Activated CD4-positive, alpha-beta memory T cell treated with anti-CD3 and anti-CD28 coated beads, Interleukin-2, amount 10 ng/mL, durations not matched to agents 7 days and 5 days (primary cell): ENCODE data around the gene FHOD3. TPM values are rescaled to one million over a fixed set of nuclear protein-coding genes. Genes with fewer than 3 reads are reported as not detected.

Experiments
- CTCF ChIA-PET: fragments of 350-600 bp; sonication (Branson Sonifier 250); formaldehyde crosslinking; loops from one replicate; lab custom pipeline; 2021; ENCODE audit warnings: antibody characterized with exemption, inconsistent platforms; lab: Charles Lee
- POLR2A ChIA-PET: fragments of 350-600 bp; sonication (Branson Sonifier 250); formaldehyde crosslinking; loops from one replicate; lab custom pipeline; 2021; ENCODE audit warnings: antibody characterized with exemption; lab: Charles Lee
- DNase-seq: peaks from one replicate; pipeline ENCODE4 v3.0.0-alpha.2; 2020
- H3K27ac Mint-ChIP-seq: one replicate; pipeline ENCODE4 v1.8.0; 2021; ENCODE audit warnings: mild to moderate bottlenecking, mixed read lengths
- H3K27me3 Mint-ChIP-seq: one replicate; pipeline ENCODE4 v1.8.0; 2021; ENCODE audit warnings: mixed read lengths
- H3K36me3 Mint-ChIP-seq: one replicate; pipeline ENCODE4 v1.8.0; 2021; ENCODE audit warnings: low read depth, mixed read lengths
- H3K4me1 Mint-ChIP-seq: one replicate; pipeline ENCODE4 v1.8.0; 2021; ENCODE audit warnings: mixed read lengths
- H3K4me3 Mint-ChIP-seq: one replicate; pipeline ENCODE4 v1.8.0; 2021; ENCODE audit warnings: mild to moderate bottlenecking, mixed read lengths
- H3K9me3 Mint-ChIP-seq: one replicate; pipeline ENCODE4 v1.8.0; 2021; ENCODE audit warnings: mixed read lengths
- total RNA-seq, 2 experiments: library from RNA; stranded (reverse); gene quantifications; one replicate each; pipeline ENCODE4 v1.2.3, GENCODE V29; 2021

The FHOD3 gene
- total RNA-seq, 2 experiments from 2014 or later, result not detected

- ChIA-PET POLR2A (no interaction called here), CTCF (no interaction called here)
- no peaks in the 10 kb centered on the region for H3K36me3 Mint-ChIP-seq
- H3K9me3 Mint-ChIP-seq, result no peaks in the 10 kb centered on the region
- H3K27me3 Mint-ChIP-seq, result peaks cover 4% of the 10 kb centered on the region
- no peak overlapping the region for H3K27ac Mint-ChIP-seq
- H3K4me3 Mint-ChIP-seq, result no peak overlapping the region
- H3K4me1 Mint-ChIP-seq, result no peaks in the 10 kb centered on the region
- DNase-seq, result no peak
Observed at GRCh38 chr18:36627637-36628036, 330.1 kb downstream of the FHOD3 start.

DNA sequence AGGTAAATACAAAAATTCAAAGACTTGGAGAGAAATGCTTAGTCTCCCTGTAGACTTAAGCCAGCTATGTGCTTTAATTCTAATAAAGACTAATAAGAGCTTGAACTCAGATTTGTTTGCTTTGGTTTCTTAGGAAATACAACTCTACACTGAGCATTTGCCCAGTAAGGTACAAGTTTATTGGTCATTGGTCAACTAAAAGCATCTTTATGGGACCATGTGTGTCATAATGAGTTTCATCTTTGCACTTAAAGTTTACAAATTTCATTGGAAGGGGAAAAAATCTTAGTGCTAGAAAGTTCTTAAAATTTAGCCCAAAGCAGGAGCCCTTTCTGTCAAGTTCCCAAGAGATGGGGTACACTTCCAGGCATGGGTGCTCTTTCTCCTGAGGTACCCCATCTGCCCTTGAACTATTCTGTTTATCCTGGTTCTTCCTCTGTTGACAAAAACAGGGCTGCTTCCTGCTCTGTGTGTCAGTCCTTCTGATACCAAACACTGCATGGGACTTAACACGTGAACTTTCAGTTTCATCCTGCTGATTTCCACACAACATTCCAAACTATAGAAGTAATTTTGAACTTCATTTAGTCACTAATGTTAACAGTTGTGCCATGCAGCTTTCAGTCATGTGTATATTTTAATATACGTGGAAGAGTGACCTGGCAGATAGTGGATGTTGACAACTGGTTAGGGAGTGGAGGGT is 331.1 kb downstream of the FHOD3 start:
- Mint-ChIP-seq H3K36me3 (no peaks in the 10 kb centered on the region), H3K4me1 (no peaks in the 10 kb centered on the region), H3K9me3 (no peaks in the 10 kb centered on the region), H3K27me3 (peaks cover 5% of the 10 kb centered on the region), H3K4me3 (no peak overlapping the region), H3K27ac (no peak overlapping the region)
- no peak for DNase-seq
- POLR2A ChIA-PET, result no interaction called here
- CTCF ChIA-PET, result no interaction called here

- Mint-ChIP-seq H3K27me3 (peaks cover 9% of the 10 kb centered on the region), H3K27ac (no peak overlapping the region), H3K4me1 (no peaks in the 10 kb centered on the region), H3K9me3 (no peaks in the 10 kb centered on the region), H3K36me3 (no peaks in the 10 kb centered on the region), H3K4me3 (no peak overlapping the region)
- ChIA-PET POLR2A (no interaction called here), CTCF (no interaction called here)
- DNase-seq, result no peak
Observed at GRCh38 chr18:36629138-36629530, 331.6 kb downstream of the FHOD3 start.

- POLR2A ChIA-PET, result no interaction called here
- CTCF ChIA-PET, result no interaction called here
- Mint-ChIP-seq H3K36me3 (no peaks in the 10 kb centered on the region), H3K4me3 (no peak overlapping the region), H3K4me1 (no peaks in the 10 kb centered on the region), H3K9me3 (no peaks in the 10 kb centered on the region), H3K27ac (no peak overlapping the region), H3K27me3 (peaks cover 11% of the 10 kb centered on the region)
- DNase-seq, result no peak
Observed at GRCh38 chr18:36629836-36630235, 332.3 kb downstream of the FHOD3 start.

GRCh38 chr18:36630917-36631316 is 333.4 kb downstream of the FHOD3 start:
- Mint-ChIP-seq H3K27ac (no peak overlapping the region), H3K27me3 (peaks cover 12% of the 10 kb centered on the region), H3K9me3 (no peaks in the 10 kb centered on the region), H3K4me3 (no peak overlapping the region), H3K4me1 (no peaks in the 10 kb centered on the region), H3K36me3 (no peaks in the 10 kb centered on the region)
- ChIA-PET CTCF (no interaction called here), POLR2A (no interaction called here)
- DNase-seq, result no peak

DNA sequence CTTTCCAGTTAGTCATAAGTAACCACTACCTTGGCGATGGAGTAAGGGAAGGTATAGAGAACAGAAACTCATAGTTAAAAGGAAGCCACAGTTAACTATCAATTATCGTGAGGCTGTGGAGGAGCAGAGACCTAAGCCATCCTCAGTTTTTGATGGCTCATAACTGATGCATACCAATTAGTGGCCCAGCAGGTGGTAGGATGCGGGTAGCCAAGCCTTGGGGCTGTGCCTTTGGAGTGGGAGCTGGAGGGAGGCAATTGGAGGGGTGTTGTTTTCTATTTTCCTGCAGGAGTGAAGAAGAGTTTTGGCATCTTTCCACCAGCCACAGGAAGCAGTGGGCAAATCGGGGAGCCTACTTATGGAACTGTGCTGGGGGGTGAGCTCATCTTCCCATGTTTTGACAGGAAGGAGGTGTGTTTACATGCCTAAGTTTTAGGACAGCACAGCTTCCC is 336.5 kb downstream of the FHOD3 start:
- no peak for DNase-seq
- Mint-ChIP-seq H3K36me3 (no peaks in the 10 kb centered on the region), H3K9me3 (no peaks in the 10 kb centered on the region), H3K27me3 (peaks cover 12% of the 10 kb centered on the region), H3K4me1 (no peaks in the 10 kb centered on the region), H3K27ac (no peak overlapping the region), H3K4me3 (no peak overlapping the region)
- ChIA-PET POLR2A (no interaction called here), CTCF (no interaction called here)

- DNase-seq, result no peak
- no peak overlapping the region for H3K4me3 Mint-ChIP-seq
- POLR2A ChIA-PET, result no interaction called here
- H3K27ac Mint-ChIP-seq, result no peak overlapping the region
- H3K4me1 Mint-ChIP-seq, result no peaks in the 10 kb centered on the region
- CTCF ChIA-PET, result no interaction called here
- H3K27me3 Mint-ChIP-seq, result peaks cover 12% of the 10 kb centered on the region
- no peaks in the 10 kb centered on the region for H3K36me3 Mint-ChIP-seq
- no peaks in the 10 kb centered on the region for H3K9me3 Mint-ChIP-seq
Observed at GRCh38 chr18:36634573-36635216, 337.2 kb downstream of the FHOD3 start.

DNA sequence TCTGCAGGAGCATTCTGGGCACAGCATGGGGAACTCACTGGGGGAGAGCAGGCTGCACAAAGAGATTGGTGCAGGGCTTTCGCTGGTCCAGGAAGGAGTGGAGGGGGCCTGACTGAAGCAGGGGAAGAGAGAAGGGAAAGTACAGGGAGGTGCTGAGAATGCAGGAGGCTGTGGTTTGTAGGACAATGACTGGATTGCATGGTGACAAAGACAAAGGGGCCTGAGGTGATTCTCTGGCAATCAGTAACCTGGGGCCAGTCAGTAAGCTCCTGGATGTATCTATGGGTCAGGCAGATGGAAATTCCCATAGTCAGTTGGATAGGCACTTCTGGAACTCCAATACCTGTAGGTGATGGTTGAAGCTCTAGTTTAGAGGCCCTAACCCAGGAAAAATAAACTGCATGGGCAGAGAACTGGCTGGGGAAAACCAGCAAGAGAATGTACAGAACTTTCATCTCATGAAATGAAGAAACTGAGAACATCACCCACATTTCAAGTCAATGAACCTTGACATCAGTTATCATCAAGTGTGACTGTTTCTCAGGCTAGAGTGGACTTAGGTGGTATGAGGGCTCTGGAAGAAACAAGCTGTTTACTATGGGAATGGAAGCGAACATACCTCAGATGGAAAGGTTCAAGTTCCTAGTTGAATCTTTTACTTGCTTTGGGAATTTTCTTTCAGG is 338.0 kb downstream of the FHOD3 start:
- Mint-ChIP-seq H3K4me1 (no peaks in the 10 kb centered on the region), H3K9me3 (no peaks in the 10 kb centered on the region), H3K27me3 (peaks cover 12% of the 10 kb centered on the region), H3K27ac (no peak overlapping the region), H3K36me3 (no peaks in the 10 kb centered on the region), H3K4me3 (no peak overlapping the region)
- no peak for DNase-seq
- ChIA-PET CTCF (no interaction called here), POLR2A (no interaction called here)

DNA sequence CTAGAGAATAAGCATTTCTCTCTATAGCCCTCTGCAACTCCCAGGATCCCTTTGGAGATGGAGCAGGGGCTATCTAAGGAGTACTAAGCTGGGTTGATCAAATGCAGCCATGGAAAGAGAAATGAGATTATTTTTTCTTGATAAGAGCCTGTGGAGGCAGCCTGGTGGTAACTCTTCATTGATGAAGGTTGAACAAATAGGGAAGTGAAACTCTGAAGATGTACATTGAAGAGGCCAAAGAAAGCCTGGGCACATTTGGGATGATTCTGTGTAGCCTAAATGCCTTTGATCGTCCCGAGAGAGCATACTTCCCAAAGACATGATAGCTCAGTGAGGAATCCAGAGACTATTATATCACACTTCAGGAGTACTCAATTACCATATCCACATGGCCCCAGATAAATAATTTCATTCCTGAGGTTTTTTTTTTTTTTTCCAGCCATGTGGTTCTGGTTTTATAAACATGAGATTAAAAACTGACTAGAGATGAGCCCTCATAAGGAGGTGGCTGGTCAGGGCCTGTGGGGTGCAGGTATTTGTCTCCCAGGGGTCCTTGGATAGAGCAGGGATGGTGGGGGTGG is 338.8 kb downstream of the FHOD3 start:
- H3K27me3 Mint-ChIP-seq, result peaks cover 12% of the 10 kb centered on the region
- CTCF ChIA-PET, result no interaction called here
- DNase-seq, result no peak
- H3K36me3 Mint-ChIP-seq, result no peaks in the 10 kb centered on the region
- no peak overlapping the region for H3K27ac Mint-ChIP-seq
- no peak overlapping the region for H3K4me3 Mint-ChIP-seq
- POLR2A ChIA-PET, result no interaction called here
- no peaks in the 10 kb centered on the region for H3K9me3 Mint-ChIP-seq
- H3K4me1 Mint-ChIP-seq, result no peaks in the 10 kb centered on the region

DNA sequence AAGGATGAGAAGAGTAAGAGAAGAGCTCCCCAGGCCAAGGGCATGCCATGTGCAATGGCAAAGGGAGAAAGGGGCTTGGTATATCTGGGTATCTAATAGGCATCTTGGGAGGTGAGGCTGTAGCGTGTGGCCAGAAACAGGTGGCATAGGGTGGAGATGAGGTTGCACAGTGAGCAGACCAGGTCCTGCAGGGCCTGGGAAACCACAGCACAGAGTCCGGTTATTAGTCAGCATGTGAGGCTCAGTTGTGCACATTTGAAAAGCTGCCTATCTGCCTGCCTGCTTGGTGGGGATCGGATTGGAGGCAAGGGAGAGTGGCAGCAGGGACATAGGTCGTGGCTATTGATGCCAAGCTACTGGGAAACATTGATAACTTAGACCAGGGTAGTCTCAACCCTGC is 340.7 kb downstream of the FHOD3 start:
- H3K27me3 Mint-ChIP-seq, result peaks cover 7% of the 10 kb centered on the region
- no peaks in the 10 kb centered on the region for H3K36me3 Mint-ChIP-seq
- ChIA-PET CTCF (no interaction called here), POLR2A (no interaction called here)
- H3K4me3 Mint-ChIP-seq, result no peak overlapping the region
- no peak overlapping the region for H3K27ac Mint-ChIP-seq
- DNase-seq, result no peak
- H3K9me3 Mint-ChIP-seq, result no peaks in the 10 kb centered on the region
- H3K4me1 Mint-ChIP-seq, result no peaks in the 10 kb centered on the region

GRCh38 chr18:36640021-36640952 is 342.8 kb downstream of the FHOD3 start:
- POLR2A ChIA-PET, result no interaction called here
- CTCF ChIA-PET, result no interaction called here

DNA sequence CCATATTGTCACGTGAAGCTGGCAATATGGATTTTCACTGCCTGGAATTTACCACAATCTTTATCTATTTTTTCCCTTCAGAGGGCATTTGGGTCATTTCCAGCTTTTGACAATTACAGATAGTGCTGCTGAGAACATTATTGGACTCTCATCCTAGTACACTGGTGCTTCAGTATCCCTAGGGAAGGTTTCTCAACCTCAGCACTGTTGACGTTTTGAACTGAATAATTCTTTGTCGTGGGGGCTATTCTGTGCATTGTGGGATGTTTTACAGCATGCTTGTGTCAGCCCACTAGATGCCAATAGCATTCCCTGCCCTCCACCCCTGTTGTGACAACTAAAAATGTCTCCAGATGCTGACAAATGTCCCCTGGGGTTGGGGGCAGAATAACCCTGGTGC is 345.5 kb downstream of the FHOD3 start:
- Mint-ChIP-seq H3K36me3 (no peaks in the 10 kb centered on the region), H3K27ac (no peak overlapping the region), H3K9me3 (no peaks in the 10 kb centered on the region), H3K4me1 (no peaks in the 10 kb centered on the region), H3K27me3 (peaks cover 6% of the 10 kb centered on the region), H3K4me3 (no peak overlapping the region)
- DNase-seq, result no peak
- CTCF ChIA-PET, result no interaction called here
- POLR2A ChIA-PET, result no interaction called here

More at GRCh38 chr18:36640021-36640952, 342.8 kb downstream of the FHOD3 start:
- Mint-ChIP-seq H3K27me3 (no peaks in the 10 kb centered on the region), H3K9me3 (no peaks in the 10 kb centered on the region), H3K4me3 (no peak overlapping the region), H3K4me1 (no peaks in the 10 kb centered on the region), H3K36me3 (no peaks in the 10 kb centered on the region), H3K27ac (no peak overlapping the region)
- no peak for DNase-seq
